PC-3 (cell line): ENCODE data around the gene TRIB2. TPM values are rescaled to one million over a fixed set of nuclear protein-coding genes. Genes with fewer than 3 reads are reported as not detected.

Experiments used
- ATAC-seq: fragments of 200-7000 bp; cut with Tn5 transposase; 2 replicates; pipeline ENCODE4 v1.9.1; 2020; ENCODE audit warnings: mild to moderate bottlenecking, moderate library complexity
- BruUV-seq: library from RNA; stranded (reverse); fragments of 400-500 nt; replicated peaks from 2 replicates; lab custom pipeline; 2021; lab: Mats Ljungman, UMichigan
- CTCF ChIA-PET: fragments of 300-600 bp; sonication (Branson Sonifier 250); formaldehyde crosslinking; loops from one replicate; lab custom pipeline; 2022; ENCODE audit warnings: antibody characterized with exemption; lab: Charles Lee
- POLR2A ChIA-PET: fragments of 300-600 bp; sonication (Branson Sonifier 250); formaldehyde crosslinking; loops from one replicate; lab custom pipeline; 2022; ENCODE audit warnings: antibody characterized with exemption; ENCODE audit not compliant: unreplicated experiment; lab: Charles Lee
- DNase-seq: peaks from one replicate; pipeline ENCODE4 v3.0.0-alpha.2; 2015
- H2AFZ ChIP-seq: fragments of 300-600 bp; sonication (generic); 2 replicates; pipeline ENCODE4 v1.6.0; 2016; ENCODE audit warnings: antibody characterized with exemption, low read length
- H3F3A ChIP-seq: fragments of 300-600 bp; sonication (generic); one replicate; pipeline ENCODE4 v1.6.0; 2017; ENCODE audit warnings: antibody characterized with exemption, low read length, control low read depth, mild to moderate bottlenecking; ENCODE audit not compliant: unreplicated experiment
- H3K27ac ChIP-seq: fragments of 300-600 bp; sonication (generic); 2 replicates; pipeline ENCODE4 v1.5.1; 2016; ENCODE audit warnings: mild to moderate bottlenecking, low read length
- H3K27me3 ChIP-seq: fragments of 300-600 bp; sonication (generic); 2 replicates; pipeline ENCODE4 v1.6.1; 2016; ENCODE audit warnings: low read length, mixed read lengths
- H3K36me3 ChIP-seq: fragments of 300-600 bp; sonication (generic); 2 replicates; pipeline ENCODE4 v1.6.1; 2016; ENCODE audit warnings: low read depth, mixed run types, low read length, mixed read lengths
- H3K4me1 ChIP-seq: fragments of 300-600 bp; sonication (generic); 2 replicates; pipeline ENCODE4 v1.5.1; 2016; ENCODE audit warnings: low read length; ENCODE audit not compliant: insufficient read depth
- H3K4me2 ChIP-seq: fragments of 300-600 bp; sonication (generic); 2 replicates; pipeline ENCODE4 v1.6.0; 2016; ENCODE audit warnings: low read length
- H3K4me3 ChIP-seq: fragments of 300-600 bp; sonication (generic); 2 replicates; pipeline ENCODE4 v1.5.1; 2016; ENCODE audit warnings: mild to moderate bottlenecking, low read length, mixed read lengths
- H3K79me2 ChIP-seq: fragments of 300-600 bp; sonication (generic); 2 replicates; pipeline ENCODE4 v1.6.1; 2017; ENCODE audit warnings: low read length, mixed read lengths
- H3K9ac ChIP-seq: fragments of 300-600 bp; sonication (generic); 2 replicates; pipeline ENCODE4 v1.6.0; 2016; ENCODE audit warnings: mild to moderate bottlenecking, low read length
- H3K9me2 ChIP-seq: fragments of 300-600 bp; sonication (generic); replicated peaks from 2 replicates; pipeline ENCODE4 v1.6.1; 2016; ENCODE audit warnings: mixed run types, low read length, mixed read lengths
- H3K9me3 ChIP-seq: fragments of 300-600 bp; sonication (generic); 2 replicates; pipeline ENCODE4 v1.6.1; 2016; ENCODE audit warnings: low read length, mixed read lengths
- H4K20me1 ChIP-seq: fragments of 300-600 bp; sonication (generic); 2 replicates; pipeline ENCODE4 v1.6.1; 2016; ENCODE audit warnings: low read length, mixed read lengths
- EZH2 ChIP-seq: fragments of 300-600 bp; sonication (generic); IDR thresholded peaks from one replicate; pipeline ENCODE4 v1.6.1; 2017; ENCODE audit warnings: antibody characterized with exemption, mild to moderate bottlenecking, low read length; ENCODE audit not compliant: unreplicated experiment
- EZH2phosphoT487 ChIP-seq: fragments of 300-600 bp; sonication (generic); IDR thresholded peaks from 2 replicates; pipeline ENCODE4 v1.6.1; 2018; ENCODE audit warnings: mild to moderate bottlenecking, antibody characterized with exemption, low read length, borderline replicate concordance
- intact Hi-C: fragments of 100-400 bp; cut with micrococcal nuclease; formaldehyde crosslinking; loops from 2 replicates; pipeline ENCODE4 v1.9.0; 2023
- total RNA-seq: library from RNA; depleted of rRNA; stranded (reverse); fragments of >200 nt; gene quantifications from 2 replicates; pipeline ENCODE4 v1.2.3, GENCODE V29; 2014
- TF ChIP-seq, protein P1 (sequence below): fragments of 300-600 bp; sonication (generic); conservative IDR thresholded peaks from 2 replicates; pipeline ENCODE4 v1.5.1; 2017; ENCODE audit warnings: antibody characterized with exemption, low read depth, mild to moderate bottlenecking, low read length

TRIB2 gene
- total RNA-seq, 1 experiment from 2014 or later: 35.2 TPM

GRCh38 chr2:12697617-12698016 is 19.1 kb upstream of the TRIB2 start:
- Histone ChIP-seq H3K36me3 (no peaks in the 10 kb centered on the region), H3K4me1 (peaks cover 36% of the 10 kb centered on the region), H3K4me2 (peak overlapping the region; percentile 18), H3K9ac (peak overlapping the region; percentile 13; the same call in 1 of the 2 replicates), H4K20me1 (no peaks in the 10 kb centered on the region), H2AFZ (no peak overlapping the region), H3K79me2 (no peaks in the 10 kb centered on the region), H3K27me3 (no peaks in the 10 kb centered on the region), H3F3A (peaks cover 8% of the 10 kb centered on the region), H3K27ac (peak overlapping the region; percentile 61), H3K9me2 (no peaks in the 10 kb centered on the region), H3K4me3 (no peak overlapping the region), H3K9me3 (no peaks in the 10 kb centered on the region)
- ChIA-PET POLR2A (no interaction called here), CTCF (no interaction called here)
- ATAC-seq (peak; percentile 40), DNase-seq (peak; percentile 82)
- intact Hi-C loops: loop anchor here (2.0 kb wide), 1 partner anchor 17 kb away; no protein-coding TSS in a partner anchor
- no TSS peak for BruUV-seq
- TF ChIP-seq, protein P1, sequence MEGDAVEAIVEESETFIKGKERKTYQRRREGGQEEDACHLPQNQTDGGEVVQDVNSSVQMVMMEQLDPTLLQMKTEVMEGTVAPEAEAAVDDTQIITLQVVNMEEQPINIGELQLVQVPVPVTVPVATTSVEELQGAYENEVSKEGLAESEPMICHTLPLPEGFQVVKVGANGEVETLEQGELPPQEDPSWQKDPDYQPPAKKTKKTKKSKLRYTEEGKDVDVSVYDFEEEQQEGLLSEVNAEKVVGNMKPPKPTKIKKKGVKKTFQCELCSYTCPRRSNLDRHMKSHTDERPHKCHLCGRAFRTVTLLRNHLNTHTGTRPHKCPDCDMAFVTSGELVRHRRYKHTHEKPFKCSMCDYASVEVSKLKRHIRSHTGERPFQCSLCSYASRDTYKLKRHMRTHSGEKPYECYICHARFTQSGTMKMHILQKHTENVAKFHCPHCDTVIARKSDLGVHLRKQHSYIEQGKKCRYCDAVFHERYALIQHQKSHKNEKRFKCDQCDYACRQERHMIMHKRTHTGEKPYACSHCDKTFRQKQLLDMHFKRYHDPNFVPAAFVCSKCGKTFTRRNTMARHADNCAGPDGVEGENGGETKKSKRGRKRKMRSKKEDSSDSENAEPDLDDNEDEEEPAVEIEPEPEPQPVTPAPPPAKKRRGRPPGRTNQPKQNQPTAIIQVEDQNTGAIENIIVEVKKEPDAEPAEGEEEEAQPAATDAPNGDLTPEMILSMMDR: no peak
- no peak for TF ChIP-seq EZH2phosphoT487
- no peak for TF ChIP-seq EZH2

DNA sequence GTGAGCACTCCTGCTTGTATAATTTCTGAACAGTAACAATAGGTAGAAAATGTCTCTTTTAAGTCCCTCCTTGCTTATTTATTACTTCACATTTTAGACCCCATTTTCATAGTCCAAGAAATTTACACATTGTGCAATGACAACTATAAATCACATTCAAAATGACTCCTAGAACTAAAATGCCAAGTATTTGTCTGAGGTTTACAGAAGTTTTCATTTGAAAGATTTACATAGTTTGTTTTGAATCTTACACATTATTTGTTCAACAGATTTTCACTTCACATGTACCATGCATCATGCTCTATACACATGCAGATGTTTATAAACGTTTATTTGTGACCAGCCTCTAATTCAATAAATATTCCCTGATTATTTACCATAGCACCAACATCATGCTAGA is 15.7 kb upstream of the TRIB2 start:
- H3K4me1 ChIP-seq: peaks cover 61% of the 10 kb centered on the region
- peak overlapping the region; percentile 99 for H3K27ac ChIP-seq
- ATAC-seq (no peak), DNase-seq (peak; percentile 68)
- H3K9me2 ChIP-seq: no peaks in the 10 kb centered on the region
- H4K20me1 ChIP-seq: no peaks in the 10 kb centered on the region
- intact Hi-C loops: loop anchor here (2.0 to 10.0 kb wide), 3 partner anchors 14 to 144 kb away; no protein-coding TSS in a partner anchor
- no peaks in the 10 kb centered on the region for H3K79me2 ChIP-seq
- peak overlapping the region; percentile 77 for H3K4me2 ChIP-seq
- TF ChIP-seq EZH2 (no peak), EZH2phosphoT487 (no peak)
- TF ChIP-seq, protein P1: no peak
- H3K4me3 ChIP-seq: 0 out of 2 replicates have a peak overlapping the region, but pooled peaks have one; percentile 28
- no TSS peak for BruUV-seq
- POLR2A ChIA-PET: no interaction called here
- no peak overlapping the region for H2AFZ ChIP-seq
- no peaks in the 10 kb centered on the region for H3K27me3 ChIP-seq
- CTCF ChIA-PET: no interaction called here
- no peaks in the 10 kb centered on the region for H3K9me3 ChIP-seq
- peak overlapping the region; percentile 88; the same call in 1 of the 2 replicates for H3K9ac ChIP-seq
- no peaks in the 10 kb centered on the region for H3K36me3 ChIP-seq
- H3F3A ChIP-seq: peaks cover 16% of the 10 kb centered on the region

DNA sequence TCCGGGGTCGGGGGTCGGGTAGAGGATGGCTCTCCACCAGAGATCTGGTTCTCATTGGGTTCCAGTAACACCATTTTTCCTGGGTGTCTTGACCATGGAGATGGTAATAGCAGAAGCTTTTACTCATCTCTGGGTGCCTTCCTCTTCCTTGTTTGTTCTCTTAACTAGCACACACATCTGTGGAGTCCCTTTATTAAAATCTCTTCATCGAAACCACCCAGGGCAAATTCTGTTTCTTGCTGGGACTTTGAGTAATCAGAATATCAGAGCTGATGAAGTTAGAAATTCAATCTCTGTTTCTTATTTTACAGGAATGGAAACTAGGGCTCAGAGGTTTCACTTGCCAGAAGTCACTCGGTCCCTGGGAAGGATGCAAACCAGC is 15.0 kb upstream of the TRIB2 start:
- Histone ChIP-seq H3K4me1 (peaks cover 61% of the 10 kb centered on the region), H3K79me2 (no peaks in the 10 kb centered on the region), H3K9ac (peak overlapping the region; percentile 88), H3K9me2 (no peaks in the 10 kb centered on the region), H2AFZ (peak overlapping the region; percentile 19; the same call in 1 of the 2 replicates), H3K4me3 (peak overlapping the region; percentile 28), H4K20me1 (no peaks in the 10 kb centered on the region), H3F3A (peaks cover 16% of the 10 kb centered on the region), H3K4me2 (peak overlapping the region; percentile 77), H3K27me3 (no peaks in the 10 kb centered on the region), H3K9me3 (no peaks in the 10 kb centered on the region), H3K27ac (peak overlapping the region; percentile 99), H3K36me3 (no peaks in the 10 kb centered on the region)
- ATAC-seq (no peak), DNase-seq (no peak)
- no TSS peak for BruUV-seq
- intact Hi-C loops: loop anchor here (1.0 to 10.0 kb wide), 6 partner anchors 14 to 871 kb away; no protein-coding TSS in a partner anchor
- ChIA-PET CTCF (interaction anchor here (0.6 to 1.8 kb wide), 2 partner anchors 14 kb away, joined by 3 to 13 read pairs; partner anchors contain the start of gene TRIB2), POLR2A (interaction anchor here (0.6 to 1.6 kb wide), 2 partner anchors 15 to 875 kb away, joined by 4 to 15 read pairs; partner anchors contain the start of gene TRIB2)
- TF ChIP-seq, protein P1: no peak
- no peak for TF ChIP-seq EZH2
- no peak for TF ChIP-seq EZH2phosphoT487
